GM18861 (cell line): ENCODE measurements around the gene SLC66A2.

ENCODE experiments used
- ATAC-seq: cut with Tn5 transposase; IDR thresholded peaks from one replicate; pipeline ENCODE4 v1.9.1; 2021; ENCODE audit not compliant: unreplicated experiment

Gene SLC66A2

GRCh38 chr18:79921984-79922965 lies 29.2 kb downstream of the SLC66A2 start:
- ATAC-seq = no peak

GRCh38 chr18:79919089-79919488 lies 32.4 kb downstream of the SLC66A2 start:
- ATAC-seq = no peak

- no peak for ATAC-seq
These were observed 32.8 kb downstream of the SLC66A2 start for GRCh38 chr18:79918615-79919011.

- no peak for ATAC-seq
These were observed 33.4 kb downstream of the SLC66A2 start for GRCh38 chr18:79917853-79918614.

GRCh38 chr18:79917169-79917852 lies 34.1 kb downstream of the SLC66A2 start:
- ATAC-seq = no peak

- ATAC-seq = no peak
These were observed 34.8 kb downstream of the SLC66A2 start for GRCh38 chr18:79916546-79917168.

- ATAC-seq = no peak
These were observed 35.3 kb downstream of the SLC66A2 start for GRCh38 chr18:79916128-79916494.

- ATAC-seq = no peak
These were observed 36.0 kb downstream of the SLC66A2 start for GRCh38 chr18:79915161-79916127.

GRCh38 chr18:79914614-79915160 lies 36.8 kb downstream of the SLC66A2 start:
- ATAC-seq = no peak

- ATAC-seq = no peak
These were observed 38.2 kb downstream of the SLC66A2 start for GRCh38 chr18:79912994-79913831.

GRCh38 chr18:79912409-79912991 lies 39.0 kb downstream of the SLC66A2 start:
- no peak for ATAC-seq

GRCh38 chr18:79911344-79912270 lies 39.8 kb downstream of the SLC66A2 start:
- no peak for ATAC-seq

GRCh38 chr18:79910563-79911343 lies 40.7 kb downstream of the SLC66A2 start:
- no peak for ATAC-seq

GRCh38 chr18:79906706-79907105 lies 44.7 kb downstream of the SLC66A2 start:
- ATAC-seq = no peak

- ATAC-seq = no peak
These were observed 45.5 kb downstream of the SLC66A2 start for GRCh38 chr18:79905993-79906392.

GRCh38 chr18:79905389-79905911 lies 46.0 kb downstream of the SLC66A2 start:
- ATAC-seq = no peak
